Measurements from ENCODE around the gene PLCXD1.

- no peak for TF ChIP-seq CTCF (IDR thresholded peaks at IDR 0.05; ENCODE audit: low read length)
- no peak for TF ChIP-seq EZH2 (IDR thresholded peaks at IDR 0.05; ENCODE audit: borderline replicate concordance, low read length)
Observed at GRCh38 chrX:253451-254297, 27.5 kb upstream of the PLCXD1 start.
